ENCODE results near the gene MACROD1.

MACROD1 gene

GRCh38 chr11:64027651-64028397 is 138.1 kb downstream of the MACROD1 start:
- Mint-ChIP-seq H3K27ac (no peak overlapping the region), H3K4me3 (no peak overlapping the region), H3K4me1 (no peaks in the 10 kb centered on the region), H3K36me3 (no peaks in the 10 kb centered on the region), H3K9me3 (no peaks in the 10 kb centered on the region), H3K27me3 (peaks cover 4% of the 10 kb centered on the region)

GRCh38 chr11:64026575-64027205 is 139.2 kb downstream of the MACROD1 start:
- Mint-ChIP-seq H3K4me1 (no peaks in the 10 kb centered on the region), H3K27ac (no peak overlapping the region), H3K27me3 (peaks cover 4% of the 10 kb centered on the region), H3K36me3 (no peaks in the 10 kb centered on the region), H3K4me3 (no peak overlapping the region), H3K9me3 (no peaks in the 10 kb centered on the region)

GRCh38 chr11:64025205-64025604 is 140.7 kb downstream of the MACROD1 start:
- H3K4me3 Mint-ChIP-seq: no peak overlapping the region
- no peaks in the 10 kb centered on the region for H3K4me1 Mint-ChIP-seq
- H3K36me3 Mint-ChIP-seq: no peaks in the 10 kb centered on the region
- H3K27ac Mint-ChIP-seq: no peak overlapping the region
- no peaks in the 10 kb centered on the region for H3K9me3 Mint-ChIP-seq
- peaks cover 1% of the 10 kb centered on the region for H3K27me3 Mint-ChIP-seq

GRCh38 chr11:64023712-64024710 is 141.9 kb downstream of the MACROD1 start:
- Mint-ChIP-seq H3K9me3 (no peaks in the 10 kb centered on the region), H3K4me3 (no peak overlapping the region), H3K27me3 (no peaks in the 10 kb centered on the region), H3K36me3 (no peaks in the 10 kb centered on the region), H3K4me1 (no peaks in the 10 kb centered on the region), H3K27ac (no peak overlapping the region)

GRCh38 chr11:64022125-64022784 is 143.7 kb downstream of the MACROD1 start:
- Mint-ChIP-seq H3K27me3 (no peaks in the 10 kb centered on the region), H3K36me3 (no peaks in the 10 kb centered on the region), H3K27ac (no peak overlapping the region), H3K4me3 (no peak overlapping the region), H3K4me1 (no peaks in the 10 kb centered on the region), H3K9me3 (no peaks in the 10 kb centered on the region)

- Mint-ChIP-seq H3K27ac (no peak overlapping the region), H3K9me3 (no peaks in the 10 kb centered on the region), H3K36me3 (no peaks in the 10 kb centered on the region), H3K4me1 (no peaks in the 10 kb centered on the region), H3K27me3 (no peaks in the 10 kb centered on the region), H3K4me3 (no peak overlapping the region)
Observed at GRCh38 chr11:64021757-64022093, 144.2 kb downstream of the MACROD1 start.

- Mint-ChIP-seq H3K27me3 (no peaks in the 10 kb centered on the region), H3K4me3 (no peak overlapping the region), H3K36me3 (no peaks in the 10 kb centered on the region), H3K4me1 (no peaks in the 10 kb centered on the region), H3K9me3 (no peaks in the 10 kb centered on the region), H3K27ac (no peak overlapping the region)
Observed at GRCh38 chr11:64020976-64021756, 144.7 kb downstream of the MACROD1 start.

- Mint-ChIP-seq H3K4me3 (no peak overlapping the region), H3K27ac (no peak overlapping the region), H3K9me3 (no peaks in the 10 kb centered on the region), H3K36me3 (no peaks in the 10 kb centered on the region), H3K27me3 (no peaks in the 10 kb centered on the region), H3K4me1 (no peaks in the 10 kb centered on the region)
Observed at GRCh38 chr11:64019106-64020037, 146.5 kb downstream of the MACROD1 start.

- H3K9me3 Mint-ChIP-seq: no peaks in the 10 kb centered on the region
- no peaks in the 10 kb centered on the region for H3K36me3 Mint-ChIP-seq
- H3K27ac Mint-ChIP-seq: no peak overlapping the region
Observed at GRCh38 chr11:64018310-64018709, 147.6 kb downstream of the MACROD1 start.

GRCh38 chr11:64017945-64018224 is 148.0 kb downstream of the MACROD1 start:
- Mint-ChIP-seq H3K4me1 (no peaks in the 10 kb centered on the region), H3K4me3 (no peak overlapping the region), H3K27me3 (no peaks in the 10 kb centered on the region), H3K36me3 (no peaks in the 10 kb centered on the region), H3K9me3 (no peaks in the 10 kb centered on the region), H3K27ac (no peak overlapping the region)

More at GRCh38 chr11:64018310-64018709, 147.6 kb downstream of the MACROD1 start:
- Mint-ChIP-seq H3K4me3 (no peak overlapping the region), H3K27me3 (no peaks in the 10 kb centered on the region), H3K4me1 (no peaks in the 10 kb centered on the region)

GRCh38 chr11:64015935-64016845 is 149.7 kb downstream of the MACROD1 start:
- Mint-ChIP-seq H3K4me1 (no peaks in the 10 kb centered on the region), H3K9me3 (no peaks in the 10 kb centered on the region), H3K27me3 (no peaks in the 10 kb centered on the region), H3K36me3 (no peaks in the 10 kb centered on the region), H3K27ac (no peak overlapping the region), H3K4me3 (no peak overlapping the region)

GRCh38 chr11:64015510-64015909 is 150.4 kb downstream of the MACROD1 start:
- Mint-ChIP-seq H3K27me3 (no peaks in the 10 kb centered on the region), H3K4me1 (no peaks in the 10 kb centered on the region), H3K27ac (no peak overlapping the region), H3K36me3 (no peaks in the 10 kb centered on the region), H3K9me3 (no peaks in the 10 kb centered on the region), H3K4me3 (no peak overlapping the region)

GRCh38 chr11:64014356-64014755 is 151.6 kb downstream of the MACROD1 start:
- Mint-ChIP-seq H3K4me3 (no peak overlapping the region), H3K27ac (no peak overlapping the region), H3K27me3 (no peaks in the 10 kb centered on the region), H3K4me1 (no peaks in the 10 kb centered on the region), H3K36me3 (no peaks in the 10 kb centered on the region), H3K9me3 (no peaks in the 10 kb centered on the region)
